HG03432 (cell line): ENCODE data around the gene LRP1.

Source experiments
- ATAC-seq: cut with Tn5 transposase; IDR thresholded peaks from one replicate; pipeline ENCODE4 v1.9.1; 2021; ENCODE audit warnings: mild to moderate bottlenecking, moderate library complexity; ENCODE audit not compliant: unreplicated experiment

The LRP1 gene

DNA sequence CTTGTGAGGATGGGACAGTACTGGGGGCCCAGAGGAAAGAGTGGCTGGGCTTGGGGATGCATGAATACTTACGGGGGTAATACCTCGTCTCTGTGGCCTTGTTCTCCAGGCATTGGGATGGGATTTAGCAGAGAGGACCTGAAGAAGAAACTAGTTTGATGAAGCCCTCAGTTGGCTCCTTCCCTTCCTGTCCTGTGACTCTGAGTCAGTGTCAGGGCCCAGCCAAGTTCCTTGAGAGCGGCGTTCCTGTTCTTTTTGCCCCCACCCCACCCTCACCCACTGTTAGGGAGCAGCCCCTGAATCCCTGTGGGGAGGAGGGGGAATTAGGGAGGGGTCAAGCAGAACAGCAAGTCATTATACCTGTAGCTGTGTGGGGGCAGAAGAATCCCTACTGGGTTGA, 24.4 kb downstream of the LRP1 start:
- ATAC-seq = no peak

GRCh38 chr12:57153415-57153997, 25.2 kb downstream of the LRP1 start:
- no peak for ATAC-seq

DNA sequence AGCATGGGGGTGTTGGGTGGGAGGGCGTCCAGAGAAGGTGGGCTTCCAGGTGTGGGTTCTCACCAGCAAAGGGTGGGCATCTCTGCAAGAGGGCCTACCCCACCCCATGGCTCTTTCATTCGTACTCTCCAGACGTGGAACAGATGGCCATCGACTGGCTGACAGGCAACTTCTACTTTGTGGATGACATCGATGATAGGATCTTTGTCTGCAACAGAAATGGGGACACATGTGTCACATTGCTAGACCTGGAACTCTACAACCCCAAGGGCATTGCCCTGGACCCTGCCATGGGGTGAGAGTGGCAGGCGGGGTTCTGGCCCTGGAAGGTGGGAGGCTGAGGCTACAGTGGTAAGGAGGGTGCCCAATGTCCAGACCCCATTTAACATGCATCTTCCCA, 25.8 kb downstream of the LRP1 start:
- ATAC-seq = no peak

GRCh38 chr12:57154804-57155434, 26.6 kb downstream of the LRP1 start:
- ATAC-seq = no peak

- ATAC-seq = no peak
These were observed 28.6 kb downstream of the LRP1 start for GRCh38 chr12:57156701-57157403.

GRCh38 chr12:57157588-57158173, 29.4 kb downstream of the LRP1 start:
- ATAC-seq = no peak

DNA sequence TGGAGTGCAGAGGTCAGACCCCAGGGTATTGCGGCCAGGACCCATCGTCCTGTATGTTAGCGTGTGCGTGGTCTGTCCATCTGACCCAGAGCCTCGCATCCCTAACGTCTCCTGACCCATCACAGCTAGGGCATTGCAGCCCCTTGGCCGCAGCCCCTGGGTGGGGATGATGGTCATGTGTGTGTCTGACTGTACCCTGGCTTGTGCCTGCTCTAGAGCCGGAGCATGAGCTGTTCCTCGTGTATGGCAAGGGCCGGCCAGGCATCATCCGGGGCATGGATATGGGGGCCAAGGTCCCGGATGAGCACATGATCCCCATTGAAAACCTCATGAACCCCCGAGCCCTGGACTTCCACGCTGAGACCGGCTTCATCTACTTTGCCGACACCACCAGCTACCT, 29.9 kb downstream of the LRP1 start:
- ATAC-seq = no peak

DNA sequence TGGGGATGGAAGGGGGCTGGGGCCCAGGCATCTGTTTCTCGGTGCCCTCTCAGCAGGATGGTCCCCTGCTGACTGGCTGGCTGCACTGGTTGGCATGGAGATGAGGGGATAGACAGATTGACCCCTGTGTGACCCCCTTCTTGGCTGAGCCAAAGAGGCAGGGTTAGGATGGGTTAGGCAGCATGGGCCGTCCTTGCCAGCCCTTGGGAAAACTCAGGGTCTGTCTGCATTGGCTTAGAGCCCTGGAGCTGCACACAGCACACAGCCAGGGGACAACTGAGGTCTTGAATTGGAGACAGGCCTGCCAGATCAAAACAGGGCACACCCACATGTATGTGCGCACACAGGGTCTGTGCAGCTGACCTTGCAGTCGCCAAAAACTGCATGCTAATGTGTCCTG, 30.4 kb downstream of the LRP1 start:
- ATAC-seq = no peak

DNA sequence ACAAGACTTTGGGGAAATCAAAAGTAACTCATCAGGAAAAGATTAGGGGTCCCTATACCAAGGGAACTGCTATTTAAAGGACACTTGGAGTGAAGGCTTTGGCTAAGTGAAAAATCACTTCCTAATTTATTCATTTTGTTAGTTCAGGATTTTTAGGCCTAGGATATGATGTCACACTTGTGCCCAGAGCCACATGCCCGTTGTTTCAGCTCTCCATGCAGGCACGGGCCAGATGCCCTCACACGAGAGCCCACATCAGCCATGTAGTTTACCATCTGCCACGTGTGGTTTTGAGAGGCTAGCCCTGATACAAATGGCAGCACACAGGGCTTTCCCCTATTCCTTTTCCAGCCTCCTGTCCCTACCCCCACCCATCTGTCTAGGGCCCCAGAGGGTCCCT, 31.0 kb downstream of the LRP1 start:
- no peak for ATAC-seq

DNA sequence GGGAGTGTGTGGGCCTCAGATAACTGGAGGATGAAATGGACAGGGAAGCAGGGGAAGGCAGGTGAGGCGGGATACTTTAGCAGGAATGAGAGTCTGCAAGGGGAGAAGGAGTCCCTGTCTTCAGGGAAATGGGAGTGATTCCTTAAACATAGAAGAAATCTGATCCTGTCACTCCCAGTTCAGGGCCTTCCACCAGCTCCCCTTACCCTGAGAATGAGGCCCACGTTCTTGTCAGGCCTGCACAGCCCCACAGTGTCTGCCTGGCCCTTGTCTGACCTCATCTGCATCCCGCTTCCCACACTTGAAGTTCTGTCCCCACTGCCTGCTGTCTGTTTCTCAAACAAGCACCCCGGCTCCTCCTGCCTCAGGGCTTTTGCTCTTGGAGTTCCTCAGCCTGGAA, 31.8 kb downstream of the LRP1 start:
- no peak for ATAC-seq

GRCh38 chr12:57160741-57161140, 32.5 kb downstream of the LRP1 start:
- ATAC-seq = no peak

DNA sequence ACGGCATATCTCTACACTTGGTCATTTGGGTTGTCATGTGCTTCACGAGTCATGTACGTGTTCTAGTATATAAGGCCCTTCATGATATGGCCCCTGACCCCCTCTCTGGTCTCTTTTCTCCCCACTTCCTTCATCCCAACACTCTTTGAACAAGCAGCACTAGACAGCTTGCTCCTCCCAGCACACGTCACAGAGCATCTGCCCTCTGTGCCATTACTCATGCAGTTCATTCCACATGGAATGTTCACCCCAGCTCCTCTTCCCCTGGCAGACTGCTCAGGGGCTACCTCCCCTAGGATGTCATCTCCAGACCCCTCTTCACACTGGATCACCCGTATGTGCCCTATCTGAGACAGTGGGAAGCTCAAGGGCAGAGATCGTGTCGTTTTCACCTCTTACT, 33.2 kb downstream of the LRP1 start:
- no peak for ATAC-seq

- ATAC-seq = no peak
These were observed 34.4 kb downstream of the LRP1 start for GRCh38 chr12:57162553-57163125.

DNA sequence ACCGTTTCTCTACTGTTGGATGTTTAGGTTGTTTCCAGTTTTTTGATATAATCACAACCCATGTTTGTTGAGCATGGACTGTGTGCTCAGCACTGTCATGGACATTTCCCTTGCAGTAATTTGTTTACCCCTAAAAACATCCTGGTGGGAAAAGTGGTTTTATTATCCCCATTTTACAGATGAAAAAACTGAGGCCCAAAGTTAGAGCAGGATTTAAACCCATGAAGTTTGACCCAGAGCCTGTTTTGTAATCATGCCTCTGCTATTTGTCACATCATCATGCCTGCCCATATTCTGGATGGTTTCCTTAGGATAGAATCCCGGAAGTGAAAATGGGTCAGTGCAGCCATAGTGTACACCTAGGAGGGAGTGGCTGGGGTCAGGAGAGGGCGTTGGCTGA, 36.2 kb downstream of the LRP1 start:
- ATAC-seq = no peak

GRCh38 chr12:57164966-57165625, 36.8 kb downstream of the LRP1 start:
- ATAC-seq = no peak

GRCh38 chr12:57165741-57166140, 37.5 kb downstream of the LRP1 start:
- no peak for ATAC-seq

GRCh38 chr12:57166971-57167371, 38.7 kb downstream of the LRP1 start:
- no peak for ATAC-seq

GRCh38 chr12:57168058-57168457, 39.8 kb downstream of the LRP1 start:
- ATAC-seq = no peak

- ATAC-seq = no peak
These were observed 40.9 kb downstream of the LRP1 start for GRCh38 chr12:57169046-57169795.

DNA sequence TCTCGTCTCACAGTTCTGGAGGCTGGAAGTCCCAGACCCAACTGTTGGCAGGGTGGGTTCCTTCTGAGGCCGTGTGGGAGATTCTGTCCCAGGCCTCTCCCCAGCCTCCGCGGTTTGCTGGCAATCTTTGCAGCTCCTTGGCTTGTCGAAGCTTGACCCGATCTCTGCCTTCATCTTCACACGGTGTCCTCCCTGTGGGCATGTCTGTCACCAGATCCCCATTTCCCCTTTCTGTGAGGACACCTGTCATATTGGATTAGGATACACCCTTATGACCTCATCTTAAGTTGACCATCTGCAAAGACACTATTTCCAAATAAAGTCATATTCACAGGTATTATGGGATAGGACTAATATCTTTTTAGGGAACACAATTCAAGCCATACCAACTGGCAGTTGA, 41.7 kb downstream of the LRP1 start:
- no peak for ATAC-seq

DNA sequence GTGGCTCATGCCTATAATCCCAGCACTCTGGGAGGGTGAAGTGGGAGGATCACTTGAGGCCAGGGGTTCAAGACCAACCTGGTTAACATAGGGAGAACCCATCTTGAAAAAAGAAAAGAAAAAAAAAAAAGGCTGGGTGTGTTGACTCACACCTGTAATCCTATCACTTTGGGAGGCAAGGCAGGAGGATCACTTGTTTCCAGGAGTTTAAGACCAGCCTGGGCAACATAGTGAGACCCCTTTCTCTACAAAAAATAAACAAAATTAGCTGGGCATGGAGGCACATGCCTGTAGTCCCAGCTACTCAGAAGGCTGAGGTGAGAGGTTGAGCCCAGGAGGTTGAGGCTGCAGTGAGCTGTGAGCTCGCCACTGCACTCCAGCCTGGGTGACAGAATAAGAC, 42.1 kb downstream of the LRP1 start:
- ATAC-seq = no peak
